SKM-1 treated with dmso at 0.1 percent for 144 hours (cell line): Measurements from ENCODE around the gene LGR4.
A peak's percentile ranks its signal among the peaks of the same experiment; 100 is the strongest.

Experiments used
- DNase-seq: peaks from one replicate; lab custom pipeline; 2025; ENCODE audit not compliant: unreplicated experiment; lab: John Stamatoyannopoulos, UW

Gene LGR4

GRCh38 chr11:27433742-27434141 lies 38.8 kb downstream of the LGR4 start:
- no peak for DNase-seq

- DNase-seq = no peak
Observed at GRCh38 chr11:27431808-27432207, 40.8 kb downstream of the LGR4 start.

GRCh38 chr11:27429761-27430393 lies 42.7 kb downstream of the LGR4 start:
- no peak for DNase-seq

- no peak for DNase-seq
Observed at GRCh38 chr11:27427183-27427980, 45.2 kb downstream of the LGR4 start.

GRCh38 chr11:27425814-27426213 lies 46.8 kb downstream of the LGR4 start:
- DNase-seq = no peak

- DNase-seq = peak; percentile 91
Observed at GRCh38 chr11:27423125-27423524, 49.5 kb downstream of the LGR4 start.

- no peak for DNase-seq
Observed at GRCh38 chr11:27421819-27422494, 50.6 kb downstream of the LGR4 start.

GRCh38 chr11:27420722-27421572 lies 51.6 kb downstream of the LGR4 start:
- DNase-seq = no peak

- no peak for DNase-seq
Observed at GRCh38 chr11:27420217-27420616, 52.4 kb downstream of the LGR4 start.

- no peak for DNase-seq
Observed at GRCh38 chr11:27418356-27418755, 54.2 kb downstream of the LGR4 start.

GRCh38 chr11:27416568-27417176 lies 55.9 kb downstream of the LGR4 start:
- DNase-seq = no peak

- no peak for DNase-seq
Observed at GRCh38 chr11:27414644-27415043, 57.9 kb downstream of the LGR4 start.

- DNase-seq = no peak
Observed at GRCh38 chr11:27413218-27413617, 59.4 kb downstream of the LGR4 start.

- DNase-seq = no peak
Observed at GRCh38 chr11:27412192-27412691, 60.3 kb downstream of the LGR4 start.

- DNase-seq = no peak
Observed at GRCh38 chr11:27411328-27411727, 61.3 kb downstream of the LGR4 start.

GRCh38 chr11:27410272-27410671 lies 62.3 kb downstream of the LGR4 start:
- DNase-seq = no peak

GRCh38 chr11:27409742-27410141 lies 62.8 kb downstream of the LGR4 start:
- no peak for DNase-seq

GRCh38 chr11:27409049-27409448 lies 63.5 kb downstream of the LGR4 start:
- DNase-seq = no peak

GRCh38 chr11:27408246-27408800 lies 64.3 kb downstream of the LGR4 start:
- no peak for DNase-seq
